Ascending aorta (tissue), 2 donors: ENCODE results near the gene NUDT1. TPM values are rescaled to one million over a fixed set of nuclear protein-coding genes. Genes with fewer than 3 reads are reported as not detected.

Source experiments
- DNase-seq, 2 donors: peaks; one replicate each; pipeline ENCODE4 v3.0.0-alpha.2; 2019; ENCODE audit warnings: low spot score in 2 of 2
- H3K27ac ChIP-seq, 2 donors: fragments of 200-600 bp; sonication (generic); one replicate each; pipeline ENCODE4 v1.5.1; 2016 to 2017; ENCODE audit warnings: mild to moderate bottlenecking in 1 of 2
- H3K27me3 ChIP-seq: fragments of 200-600 bp; sonication (generic); one replicate; pipeline ENCODE4 v1.5.1; 2017
- H3K36me3 ChIP-seq, 2 donors: fragments of 200-600 bp; sonication (generic); one replicate each; pipeline ENCODE4 v1.5.1; 2016
- H3K4me1 ChIP-seq, 2 donors: fragments of 200-600 bp; sonication (generic); one replicate each; pipeline ENCODE4 v1.5.1; 2016 to 2017; ENCODE audit warnings: mild to moderate bottlenecking in 1 of 2
- H3K4me3 ChIP-seq, 2 donors: fragments of 200-600 bp; sonication (generic); one replicate each; pipeline ENCODE4 v1.5.1; 2016 to 2017; ENCODE audit warnings: mild to moderate bottlenecking in 1 of 2
- H3K9me3 ChIP-seq, 2 donors: fragments of 200-600 bp; sonication (generic); one replicate each; pipeline ENCODE4 v1.5.1; 2016
- intact Hi-C: fragments of 100-400 bp; cut with DNase I; formaldehyde crosslinking; loops from one replicate; pipeline ENCODE4 v1.15.1; 2023
- total RNA-seq: library from RNA; depleted of rRNA; stranded (reverse); fragments of >200 nt; gene quantifications from one replicate; pipeline ENCODE4 v1.1.0, GENCODE V29; 2016
- TF ChIP-seq, protein P1 (sequence below), 3 experiments: fragments of 200-600 bp in 2 of 3; fragments of 450-650 bp in 1 of 3; sonication (generic) in 2 of 3; IDR thresholded peaks; one replicate each; pipeline ENCODE4 v1.5.1; 2016 to 2019; ENCODE audit warnings: antibody characterized with exemption in 3 of 3, mild to moderate bottlenecking in 1 of 3, moderate library complexity in 1 of 3

The NUDT1 gene
- total RNA-seq, 1 donor from 2014 or later: 9.0 TPM

DNA sequence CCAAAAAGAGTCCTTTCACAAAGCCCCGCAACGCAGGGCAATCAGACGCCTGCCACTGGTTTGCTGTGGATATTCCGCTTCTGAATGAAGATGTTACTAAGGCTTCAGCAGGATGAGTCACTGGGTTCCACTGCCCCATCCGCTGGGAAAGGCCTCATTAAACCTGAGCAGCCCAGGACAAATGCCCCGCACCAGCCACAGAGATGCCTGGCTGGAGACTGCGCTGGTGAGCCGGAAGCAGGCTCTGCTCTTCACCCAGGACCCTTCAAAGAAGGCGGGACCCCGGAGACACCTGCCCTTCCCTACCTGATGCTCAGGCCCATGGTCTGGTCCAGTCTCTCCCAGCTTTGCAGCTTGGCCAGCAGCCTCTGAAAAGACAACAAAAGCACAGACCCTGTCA lies 29.1 kb upstream of the NUDT1 start:
- H3K36me3 ChIP-seq: peaks cover 50 to 80% of the 10 kb centered on the region in 2 donors
- no peak overlapping the region for H3K27ac ChIP-seq
- no peaks in the 10 kb centered on the region for H3K27me3 ChIP-seq
- H3K9me3 ChIP-seq: no peaks in the 10 kb centered on the region
- DNase-seq: no peak
- intact Hi-C loops: no loop called here
- no peak overlapping the region for H3K4me3 ChIP-seq
- H3K4me1 ChIP-seq: no peaks in the 10 kb centered on the region
- TF ChIP-seq, protein P1, sequence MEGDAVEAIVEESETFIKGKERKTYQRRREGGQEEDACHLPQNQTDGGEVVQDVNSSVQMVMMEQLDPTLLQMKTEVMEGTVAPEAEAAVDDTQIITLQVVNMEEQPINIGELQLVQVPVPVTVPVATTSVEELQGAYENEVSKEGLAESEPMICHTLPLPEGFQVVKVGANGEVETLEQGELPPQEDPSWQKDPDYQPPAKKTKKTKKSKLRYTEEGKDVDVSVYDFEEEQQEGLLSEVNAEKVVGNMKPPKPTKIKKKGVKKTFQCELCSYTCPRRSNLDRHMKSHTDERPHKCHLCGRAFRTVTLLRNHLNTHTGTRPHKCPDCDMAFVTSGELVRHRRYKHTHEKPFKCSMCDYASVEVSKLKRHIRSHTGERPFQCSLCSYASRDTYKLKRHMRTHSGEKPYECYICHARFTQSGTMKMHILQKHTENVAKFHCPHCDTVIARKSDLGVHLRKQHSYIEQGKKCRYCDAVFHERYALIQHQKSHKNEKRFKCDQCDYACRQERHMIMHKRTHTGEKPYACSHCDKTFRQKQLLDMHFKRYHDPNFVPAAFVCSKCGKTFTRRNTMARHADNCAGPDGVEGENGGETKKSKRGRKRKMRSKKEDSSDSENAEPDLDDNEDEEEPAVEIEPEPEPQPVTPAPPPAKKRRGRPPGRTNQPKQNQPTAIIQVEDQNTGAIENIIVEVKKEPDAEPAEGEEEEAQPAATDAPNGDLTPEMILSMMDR (IDR thresholded peaks at IDR 0.05): no peak

DNA sequence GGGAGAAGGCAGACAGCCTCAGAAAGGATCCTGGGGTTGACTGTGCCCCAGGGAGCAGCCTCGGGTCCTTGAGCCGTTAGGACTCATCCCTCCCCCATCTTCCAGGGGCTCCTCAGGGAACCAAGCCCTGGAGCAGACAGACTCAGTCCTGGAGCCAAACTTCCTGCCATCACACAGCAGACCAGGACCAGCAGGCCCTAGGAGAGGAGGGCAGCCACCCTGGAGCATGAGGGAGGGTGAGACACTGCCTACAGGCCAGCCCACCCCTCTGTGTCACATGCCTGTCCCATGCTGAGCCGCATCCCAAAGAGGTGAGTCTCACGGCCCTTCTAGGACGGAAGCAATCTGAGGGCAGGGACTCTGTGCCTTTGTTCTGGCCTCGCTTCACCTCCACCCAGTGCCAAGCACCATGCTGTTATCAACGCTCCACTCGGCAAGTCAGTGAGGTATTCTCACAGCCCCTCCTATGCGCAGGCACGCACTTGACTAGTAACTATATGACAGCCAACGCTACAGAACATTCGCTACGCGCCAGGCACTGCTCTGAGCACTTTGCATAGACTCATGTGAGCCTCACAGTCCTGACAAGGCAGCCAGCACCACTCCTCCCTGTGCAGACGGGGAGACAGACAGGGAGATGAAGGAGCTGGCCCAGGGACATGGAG lies 28.3 kb upstream of the NUDT1 start:
- intact Hi-C loops: no loop called here
- Histone ChIP-seq H3K27me3 (no peaks in the 10 kb centered on the region), H3K27ac (no peak overlapping the region), H3K4me1 (no peaks in the 10 kb centered on the region), H3K9me3 (no peaks in the 10 kb centered on the region), H3K4me3 (no peak overlapping the region), H3K36me3 (peaks cover 50 to 80% of the 10 kb centered on the region in 2 donors)
- TF ChIP-seq, protein P1 (IDR thresholded peaks at IDR 0.05): no peak
- no peak for DNase-seq

DNA sequence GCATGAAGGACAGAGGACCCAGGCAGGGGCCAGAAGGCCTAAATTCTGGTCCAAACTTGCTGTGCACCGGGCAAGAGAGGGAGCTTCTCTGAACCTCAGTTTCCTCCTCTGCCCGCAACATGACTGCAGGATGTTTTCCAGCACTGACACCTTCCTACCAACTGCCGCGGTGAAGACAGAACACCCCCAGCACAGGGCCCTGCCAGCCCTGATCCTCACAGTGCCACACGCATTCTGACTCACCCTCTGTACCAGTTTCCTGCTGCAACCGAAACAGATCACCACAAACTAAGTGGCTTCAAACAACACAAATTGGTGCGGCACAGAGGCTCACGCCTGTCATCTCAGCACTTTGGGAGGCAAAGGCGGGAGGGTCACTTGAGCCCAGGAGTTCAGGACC lies 27.4 kb upstream of the NUDT1 start:
- Histone ChIP-seq H3K27ac (no peak overlapping the region), H3K4me3 (no peak overlapping the region), H3K9me3 (no peaks in the 10 kb centered on the region), H3K27me3 (no peaks in the 10 kb centered on the region), H3K4me1 (no peaks in the 10 kb centered on the region), H3K36me3 (peaks cover 50 to 85% of the 10 kb centered on the region in 2 donors)
- no peak for DNase-seq
- TF ChIP-seq, protein P1 (IDR thresholded peaks at IDR 0.05): no peak
- intact Hi-C loops: no loop called here

DNA sequence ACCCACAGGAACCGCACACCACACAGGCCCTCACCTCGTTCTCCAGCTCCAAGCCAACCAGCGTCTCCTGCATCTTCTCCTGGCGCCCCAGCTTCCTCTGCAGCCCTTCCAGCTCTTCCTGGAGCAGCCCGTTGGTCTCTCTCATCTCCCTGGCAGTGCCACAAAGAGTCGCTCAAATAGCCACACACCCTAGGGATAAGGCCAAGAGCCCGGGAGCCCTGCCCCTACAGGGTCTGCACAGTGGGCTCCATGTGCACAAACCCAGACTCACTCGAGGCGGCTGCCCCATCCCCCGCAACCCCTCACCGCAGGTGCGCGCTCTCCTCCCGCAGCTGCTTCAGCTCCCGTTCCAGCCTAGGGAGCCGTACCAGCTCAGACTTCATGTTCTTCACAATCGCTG lies 26.2 kb upstream of the NUDT1 start:
- intact Hi-C loops: no loop called here
- Histone ChIP-seq H3K27ac (no peak overlapping the region), H3K36me3 (peaks cover 51 to 83% of the 10 kb centered on the region in 2 donors), H3K4me3 (no peak overlapping the region), H3K4me1 (no peaks in the 10 kb centered on the region), H3K9me3 (no peaks in the 10 kb centered on the region), H3K27me3 (no peaks in the 10 kb centered on the region)
- TF ChIP-seq, protein P1 (IDR thresholded peaks at IDR 0.05): no peak
- no peak for DNase-seq

DNA sequence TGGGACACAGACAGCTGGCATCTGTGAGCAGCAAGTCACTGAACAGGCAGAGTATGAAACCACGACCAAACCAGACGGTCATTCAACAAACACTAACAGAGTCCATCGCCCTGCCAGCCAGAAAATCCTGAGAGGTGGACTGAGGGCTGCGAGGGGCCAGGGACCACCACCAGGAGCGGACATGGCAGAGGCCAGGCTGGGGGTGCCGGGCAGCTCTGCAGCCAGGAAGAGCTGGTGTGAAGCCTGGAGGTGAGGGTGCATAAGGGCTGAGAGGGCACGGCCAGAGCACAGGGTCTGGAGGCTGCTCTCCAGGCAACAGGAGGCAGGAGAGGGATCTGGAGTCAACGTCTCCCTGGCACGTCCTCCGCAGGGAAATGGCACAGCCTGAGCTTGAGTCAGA lies 24.8 kb upstream of the NUDT1 start:
- intact Hi-C loops: no loop called here
- TF ChIP-seq, protein P1 (IDR thresholded peaks at IDR 0.05): no peak

More for the DNA sequence above, 24.8 kb upstream of the NUDT1 start:
- DNase-seq: no peak
- Histone ChIP-seq H3K27me3 (no peaks in the 10 kb centered on the region), H3K36me3 (peaks cover 47 to 73% of the 10 kb centered on the region in 2 donors), H3K27ac (no peak overlapping the region), H3K9me3 (no peaks in the 10 kb centered on the region), H3K4me3 (no peak overlapping the region), H3K4me1 (no peaks in the 10 kb centered on the region)
